HG03103 (cell line): ENCODE data around the gene DAPK2.
"Not testable (repeated sequence)": the region's sequence is repeated elsewhere in the genome, so short reads cannot be mapped to it uniquely, and the experiment has no call there.

Experiments
- ATAC-seq: cut with Tn5 transposase; IDR thresholded peaks from one replicate; pipeline ENCODE4 v1.9.1; 2021; ENCODE audit warnings: low read depth; ENCODE audit not compliant: unreplicated experiment

Gene DAPK2

DNA sequence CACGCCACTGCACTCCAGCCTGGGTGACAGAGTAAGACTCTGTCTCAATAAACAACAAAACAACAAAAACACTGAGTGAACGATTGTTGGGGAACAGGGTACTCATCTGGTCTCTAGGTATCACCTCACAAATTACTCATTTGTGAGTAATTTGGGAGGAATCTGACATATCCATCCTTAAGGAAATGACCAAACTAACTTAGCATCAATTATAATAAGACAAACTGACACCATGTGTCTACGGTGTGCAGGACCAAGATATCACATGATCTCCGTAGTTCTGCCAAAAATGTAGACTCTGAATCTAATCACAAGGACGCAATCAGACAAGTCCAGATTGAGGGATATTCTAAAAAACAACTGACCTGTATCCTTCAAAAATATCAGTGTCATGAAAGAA is 12.0 kb upstream of the DAPK2 start:
- no peak for ATAC-seq

DNA sequence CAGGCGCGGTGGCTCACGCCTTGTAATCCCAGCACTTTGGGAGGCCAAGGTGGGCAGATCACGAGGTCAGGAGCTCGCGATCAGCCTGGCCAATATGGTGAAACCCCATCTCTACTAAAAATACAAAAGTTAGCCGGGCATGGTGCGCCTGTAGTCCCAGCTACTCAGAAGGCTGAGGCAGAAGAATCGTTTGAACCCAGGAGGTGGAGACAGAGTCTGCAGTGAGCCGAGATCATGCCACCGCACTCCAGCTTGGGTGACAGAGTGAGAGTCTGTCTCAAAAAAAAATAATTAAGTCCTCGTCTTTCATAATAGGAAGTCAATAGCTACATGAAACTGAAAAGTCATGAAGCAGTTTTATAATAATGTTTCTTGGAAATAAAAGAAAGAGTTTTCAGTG is 7.4 kb upstream of the DAPK2 start:
- ATAC-seq, result not testable (repeated sequence)

DNA sequence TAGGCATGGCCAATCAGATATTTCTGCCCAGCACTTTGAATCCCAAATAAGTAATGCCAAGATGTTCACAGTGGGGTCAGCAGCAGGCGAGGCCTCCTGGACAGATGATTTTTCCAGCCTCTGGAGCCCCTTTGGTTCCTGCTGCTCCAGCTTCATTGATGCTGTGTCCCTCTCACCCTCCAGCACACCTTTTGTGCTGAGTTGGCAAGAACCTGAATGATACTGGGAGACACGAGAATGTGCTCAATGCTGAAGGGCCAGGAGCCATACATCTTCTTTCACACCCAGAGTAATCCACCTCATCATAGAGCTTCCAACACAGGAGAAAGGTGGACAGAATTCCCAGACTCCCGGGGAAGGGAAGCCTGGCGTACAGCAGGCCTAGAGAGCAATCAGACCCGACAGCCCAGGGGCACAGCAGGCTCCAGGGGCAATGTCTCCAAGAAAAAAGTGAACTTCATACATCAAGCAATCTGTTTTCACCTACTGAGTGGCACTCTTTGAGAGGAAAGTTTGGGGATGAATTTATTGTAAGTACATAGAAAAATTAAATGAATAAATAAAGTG is 6.7 kb upstream of the DAPK2 start:
- no peak for ATAC-seq

DNA sequence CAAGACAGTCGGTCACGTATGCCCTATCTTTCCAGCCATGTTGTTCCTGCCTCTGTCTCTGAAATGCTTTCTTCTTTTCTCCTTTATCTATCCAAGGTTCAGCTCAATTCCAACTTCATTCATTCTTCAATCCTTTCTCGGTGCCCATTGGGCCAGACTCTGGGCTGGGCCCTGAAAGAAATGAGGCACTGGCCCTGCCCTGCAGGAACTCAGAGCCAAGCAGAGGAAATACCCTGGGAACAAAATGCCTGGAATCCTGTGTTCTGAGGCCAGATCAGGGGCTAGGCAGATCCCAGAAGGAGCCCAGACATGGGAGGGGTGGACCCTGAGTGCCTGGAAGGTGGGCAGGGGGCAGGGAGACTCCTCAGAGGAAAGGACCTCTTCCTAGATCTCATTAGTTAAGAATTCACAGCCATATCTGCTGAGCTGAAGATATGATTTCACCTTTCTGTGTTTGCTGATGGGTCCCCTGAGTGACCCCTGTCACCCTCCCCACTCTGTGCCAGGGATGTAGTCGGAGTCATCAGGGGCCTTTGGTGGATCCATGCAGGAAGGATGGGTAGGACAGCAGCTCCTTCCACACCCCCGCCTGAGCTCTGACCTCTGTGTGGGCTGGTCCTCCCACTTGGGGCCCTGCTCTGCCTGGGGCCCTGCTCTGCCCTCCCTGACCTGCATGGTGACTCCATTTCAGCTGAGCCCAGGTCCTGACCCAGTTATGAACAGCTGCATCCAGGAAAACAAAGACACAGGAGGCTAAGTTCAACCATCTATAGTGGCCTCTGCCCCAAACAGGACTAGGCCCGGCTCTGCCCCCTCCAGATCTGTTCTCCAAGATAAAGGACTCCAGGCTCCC is 5.3 kb upstream of the DAPK2 start:
- no peak for ATAC-seq

DNA sequence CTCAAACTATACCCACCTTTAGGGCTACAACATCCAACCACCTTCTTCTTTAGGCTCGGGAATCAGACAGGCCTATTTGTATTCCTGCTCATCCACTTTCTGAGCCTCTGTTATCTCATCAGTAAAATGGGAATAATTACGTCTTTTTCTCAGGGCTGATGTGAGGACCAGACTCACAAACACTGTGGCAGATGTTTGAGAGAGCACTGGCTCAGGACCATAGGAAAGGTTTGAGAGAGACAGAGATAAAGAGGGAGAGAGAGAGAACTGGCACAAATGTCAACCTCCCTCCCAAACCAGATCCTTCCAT is 4.8 kb upstream of the DAPK2 start:
- ATAC-seq, result no peak

DNA sequence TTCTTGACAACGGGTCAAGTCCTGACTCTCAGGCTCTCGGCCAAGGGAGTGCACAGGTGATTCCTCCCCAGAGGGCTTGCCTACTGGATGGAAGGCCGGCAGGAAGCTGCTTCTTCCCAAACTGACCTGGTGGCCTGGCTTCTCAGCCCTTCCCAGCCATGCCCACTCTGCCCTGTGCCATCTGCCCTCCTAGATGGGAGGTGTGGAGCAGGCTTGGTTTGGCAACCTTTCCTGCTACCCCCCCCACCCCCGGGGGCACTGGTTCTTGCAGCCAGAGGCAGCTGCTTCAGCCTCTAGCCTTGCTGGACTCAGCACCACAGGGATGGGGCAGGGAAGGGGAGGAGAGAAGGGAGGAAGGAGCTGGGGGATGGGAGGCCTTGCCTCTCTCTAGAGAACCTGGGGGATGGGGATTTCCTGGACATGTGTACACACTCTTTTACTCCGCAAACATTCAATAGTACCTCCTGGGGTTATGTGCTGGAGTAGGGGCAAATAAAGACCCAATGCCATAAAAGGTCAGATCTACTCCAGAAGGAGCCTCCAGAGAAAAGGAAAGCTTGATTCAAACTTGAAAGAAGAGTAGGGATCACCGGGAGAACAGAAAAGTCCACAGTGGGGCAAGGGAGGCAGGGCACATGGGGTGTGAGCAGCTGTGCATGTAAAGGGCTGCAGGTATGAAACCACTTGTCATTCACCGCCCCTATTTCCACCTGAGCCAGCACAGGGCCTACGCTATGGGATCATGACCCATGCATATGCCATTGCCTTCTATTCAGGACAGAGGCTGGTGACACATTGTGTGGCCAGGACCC is 4.2 kb upstream of the DAPK2 start:
- no peak for ATAC-seq

DNA sequence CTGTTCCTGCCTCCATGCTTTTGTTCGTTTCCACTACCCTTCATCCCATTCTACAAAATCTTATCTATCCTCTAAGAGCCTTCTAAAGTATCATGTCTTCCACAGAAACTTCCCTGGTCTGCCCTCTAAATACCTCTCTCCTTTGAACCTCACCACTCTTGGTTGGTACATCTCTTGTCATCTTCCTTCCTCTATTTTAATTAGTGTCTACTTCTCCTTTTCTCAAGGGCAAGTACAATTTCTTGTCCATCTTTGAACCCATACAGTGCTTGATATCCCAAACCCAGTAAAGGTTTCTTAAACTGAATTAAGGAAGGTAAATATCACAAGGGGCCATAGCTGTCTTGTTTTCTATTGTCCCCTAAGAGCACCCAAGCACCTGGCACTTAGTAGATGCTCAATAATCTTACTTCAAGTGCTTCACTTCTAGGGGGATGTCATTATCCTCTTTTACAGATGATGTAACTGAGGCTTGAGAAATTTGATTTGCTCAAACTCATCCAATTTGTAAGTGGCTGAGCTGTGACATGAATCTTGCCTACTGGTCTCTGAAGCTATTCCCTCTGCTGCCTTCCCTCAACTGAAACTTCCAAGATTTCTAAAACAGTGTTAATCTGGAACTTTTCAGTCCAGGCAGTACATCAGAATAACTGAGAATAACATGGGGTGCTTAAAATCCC is 2.6 kb upstream of the DAPK2 start:
- ATAC-seq, result no peak

DNA sequence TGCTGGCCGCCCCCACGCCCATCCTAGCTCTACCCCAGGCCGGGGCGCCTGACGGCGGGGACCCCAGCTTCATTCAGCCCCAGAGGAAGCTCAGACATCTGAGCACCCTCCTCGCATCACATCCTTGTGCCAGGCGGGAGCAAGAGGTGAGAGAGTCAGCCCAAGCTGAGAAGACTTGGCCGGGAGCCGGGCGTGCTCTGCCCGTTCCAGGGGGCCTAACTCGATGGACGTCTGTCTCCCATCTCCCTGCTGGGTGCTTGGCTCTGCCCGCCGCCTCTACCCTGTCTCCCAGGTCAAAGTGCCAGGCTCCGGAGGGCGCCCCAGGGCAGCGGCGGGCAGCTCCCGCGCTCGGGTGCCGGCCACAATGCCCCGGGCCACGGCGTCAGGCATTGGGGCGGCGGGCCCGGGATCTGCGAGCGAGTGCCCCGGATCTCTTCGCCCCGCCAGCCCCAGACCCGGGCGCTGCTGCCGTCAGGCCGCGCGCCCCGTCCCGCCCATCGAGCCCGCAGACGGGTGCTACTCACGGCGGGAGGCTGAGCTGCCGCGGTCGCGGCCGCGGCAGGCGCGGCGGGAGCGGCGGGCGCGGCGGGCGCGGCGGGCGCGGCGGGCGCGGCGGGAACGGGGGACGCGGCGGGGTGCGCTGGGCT is 388 bp downstream of the DAPK2 start:
- no peak for ATAC-seq

DNA sequence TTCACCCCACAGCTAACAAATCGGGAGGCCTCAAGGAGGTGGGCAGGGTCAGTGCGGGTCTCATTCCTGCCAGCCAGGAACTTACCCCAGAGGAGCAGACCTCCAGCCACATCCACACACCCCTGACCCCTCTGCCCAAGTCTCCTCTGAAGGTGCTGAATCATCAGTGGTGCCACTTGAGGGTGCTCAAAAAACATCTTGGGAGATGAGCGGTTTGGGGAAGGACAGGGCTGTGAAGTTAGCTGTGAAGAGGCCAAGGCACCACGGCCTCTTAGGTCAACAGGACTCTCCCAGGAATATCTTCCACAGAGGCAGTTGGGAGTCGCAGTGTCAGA is 1.2 kb downstream of the DAPK2 start:
- ATAC-seq, result no peak

DNA sequence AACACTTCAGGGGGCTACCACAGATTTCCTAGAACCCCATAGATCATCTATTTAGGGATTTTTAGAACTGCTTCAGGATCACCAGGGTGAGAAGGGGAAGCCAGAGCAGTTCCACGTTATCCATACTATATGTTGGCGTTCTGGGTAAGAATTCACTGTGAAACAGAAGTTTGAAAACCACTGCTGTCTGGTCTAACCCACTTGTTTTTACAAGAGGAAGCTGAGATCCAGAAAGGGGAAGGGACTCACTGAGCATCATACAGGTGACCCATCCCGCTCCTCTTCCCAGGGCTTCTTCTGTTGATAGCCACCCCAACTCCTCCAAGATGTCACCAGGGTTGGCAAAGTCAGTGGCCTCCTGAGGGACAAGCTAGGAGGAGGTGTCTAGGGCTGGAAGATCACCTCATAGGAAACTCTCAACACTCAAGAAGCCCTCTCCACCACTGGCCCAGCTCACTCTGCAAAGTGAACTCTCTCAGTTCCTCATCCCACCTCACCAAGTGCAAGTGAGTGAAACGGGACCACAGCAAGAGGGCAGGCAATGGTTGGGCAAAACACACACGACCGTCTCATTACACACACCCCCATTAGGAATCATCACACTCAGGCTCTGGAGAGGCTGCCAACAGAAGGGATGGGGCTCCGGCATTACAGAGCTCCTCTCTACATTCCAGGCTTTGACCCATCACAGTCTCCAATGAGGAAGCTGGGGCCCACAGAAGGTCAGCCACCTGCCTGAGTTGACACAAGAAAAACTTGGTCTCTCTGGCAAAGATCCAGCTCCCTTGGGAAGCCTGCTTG is 1.8 kb downstream of the DAPK2 start:
- ATAC-seq, result peak; percentile 50

DNA sequence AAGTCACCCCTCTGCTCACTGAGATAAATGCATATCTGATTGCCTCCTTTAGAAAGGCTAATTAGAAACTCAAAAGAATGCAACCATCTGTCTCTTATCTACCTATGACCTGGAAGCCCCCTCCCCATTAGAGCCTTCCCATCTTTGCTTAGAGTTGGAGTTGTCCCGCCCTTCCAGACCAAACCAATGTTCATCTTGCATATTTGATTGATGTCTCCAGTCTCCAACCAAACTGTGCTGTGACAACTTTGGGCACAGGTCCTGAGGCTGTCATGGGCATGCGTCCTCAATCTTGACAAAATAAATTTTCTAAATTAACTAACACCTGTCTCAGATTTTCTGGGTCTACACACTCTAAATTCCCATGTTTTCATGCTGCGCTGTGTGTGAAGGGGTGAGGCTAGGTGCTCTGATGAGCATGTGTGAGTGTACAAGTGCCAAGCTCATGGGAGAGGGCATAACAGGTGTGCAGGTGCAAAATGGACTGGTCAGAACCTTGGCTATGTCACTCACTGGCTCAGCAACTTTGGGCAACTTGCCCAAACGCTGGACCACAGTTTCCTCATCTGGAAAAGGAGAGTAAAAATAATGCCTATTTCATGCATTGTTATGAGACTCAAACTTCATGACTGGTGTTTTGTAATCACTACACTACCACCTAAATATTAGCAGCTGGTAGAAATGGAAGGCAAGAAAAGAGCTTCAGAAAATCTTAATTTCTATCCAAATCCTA is 7.2 kb downstream of the DAPK2 start:
- ATAC-seq, result no peak

DNA sequence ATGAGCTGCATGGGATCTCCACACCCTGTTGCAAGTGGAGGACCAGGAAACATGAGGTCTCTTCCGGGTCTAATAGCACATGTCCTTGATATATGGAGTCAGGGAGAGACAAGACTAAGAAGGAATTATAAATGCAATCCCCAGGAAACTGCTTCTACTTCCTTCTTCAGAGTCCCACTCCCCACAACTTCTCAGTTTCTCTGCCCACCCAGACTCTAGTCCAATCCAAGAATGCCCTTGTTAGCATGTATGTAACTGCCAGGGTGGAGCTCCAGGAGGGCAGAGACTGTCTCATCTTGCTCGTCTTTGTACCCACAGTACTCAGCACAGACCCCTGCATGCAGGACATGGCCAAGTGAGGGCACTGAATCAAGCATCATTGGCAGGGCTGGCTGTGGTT is 8.3 kb downstream of the DAPK2 start:
- ATAC-seq, result no peak

DNA sequence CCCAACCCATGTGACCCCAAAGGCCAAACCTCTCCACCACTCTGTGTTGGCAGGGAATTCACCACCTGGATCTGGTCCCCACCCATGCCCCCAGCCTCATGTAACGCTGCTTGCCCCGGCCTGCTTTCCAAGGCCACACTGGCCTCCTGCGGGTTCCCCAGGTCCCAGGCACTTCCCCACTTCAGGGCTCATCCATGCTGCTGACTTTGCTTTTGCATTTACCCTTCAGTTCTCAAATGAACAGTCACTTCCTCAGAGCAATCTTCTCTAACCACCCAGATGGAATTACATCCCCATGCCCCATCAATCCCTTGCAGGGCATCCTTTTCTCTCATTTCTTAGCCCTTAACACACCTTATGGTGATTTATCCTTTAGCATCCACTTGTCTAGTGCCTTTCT is 9.2 kb downstream of the DAPK2 start:
- no peak for ATAC-seq

DNA sequence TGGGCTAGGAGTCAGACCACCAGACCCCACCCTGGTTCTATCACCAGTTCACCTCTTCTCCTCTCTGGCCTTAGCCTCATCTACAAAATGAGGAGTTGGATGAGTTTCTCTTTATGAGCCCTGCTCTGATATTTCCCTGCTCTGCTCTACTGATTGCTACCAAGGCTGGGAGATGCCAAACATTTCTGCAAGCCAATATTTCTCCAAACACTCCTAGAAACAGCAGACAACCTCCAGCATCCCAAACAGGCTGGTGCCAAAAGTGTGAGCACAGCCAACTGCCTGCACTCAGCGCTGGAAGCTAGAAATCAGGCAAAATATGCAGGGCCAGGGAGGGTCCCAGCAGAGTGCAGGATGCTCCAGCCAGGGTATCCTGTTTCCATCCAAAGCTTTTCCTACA is 10.8 kb downstream of the DAPK2 start:
- no peak for ATAC-seq

DNA sequence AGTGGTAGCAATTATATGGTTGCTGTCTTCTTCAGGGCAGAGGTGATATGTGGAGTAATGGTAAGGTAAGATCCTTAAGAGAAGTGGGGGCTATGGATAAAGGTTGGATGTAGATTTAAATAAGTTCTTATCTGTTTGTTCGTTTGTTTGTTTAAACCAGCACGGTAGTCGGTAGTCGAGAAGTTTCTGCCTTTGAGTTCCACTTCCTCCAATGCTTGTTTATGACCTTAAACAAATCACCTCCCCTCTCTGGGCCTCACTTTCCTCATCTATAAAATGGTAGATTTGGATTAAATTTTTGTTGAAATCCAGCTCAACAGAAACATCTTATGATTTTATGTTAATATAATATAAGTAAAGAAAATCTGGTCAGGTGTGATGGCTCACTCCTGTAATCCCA is 11.8 kb downstream of the DAPK2 start:
- no peak for ATAC-seq

DNA sequence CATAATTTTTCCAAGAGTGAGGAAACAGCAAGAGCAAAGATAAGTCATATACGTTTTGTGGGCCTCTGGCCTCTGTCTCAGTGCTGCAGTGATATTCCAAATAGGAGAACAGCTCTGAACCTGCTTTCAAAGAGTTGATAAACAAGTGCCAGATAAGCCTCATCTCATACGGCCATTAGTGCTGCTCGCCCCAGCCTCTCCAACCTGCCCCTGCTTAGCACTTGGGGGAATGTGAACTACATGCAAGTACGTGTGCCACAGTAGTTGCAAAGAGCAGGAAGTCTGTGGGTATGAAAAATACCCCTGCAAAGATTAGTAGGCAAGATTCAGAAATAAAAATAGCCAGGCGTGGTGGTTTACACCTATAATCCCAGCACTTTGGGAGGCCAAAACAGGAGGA is 14.0 kb downstream of the DAPK2 start:
- ATAC-seq, result no peak

DNA sequence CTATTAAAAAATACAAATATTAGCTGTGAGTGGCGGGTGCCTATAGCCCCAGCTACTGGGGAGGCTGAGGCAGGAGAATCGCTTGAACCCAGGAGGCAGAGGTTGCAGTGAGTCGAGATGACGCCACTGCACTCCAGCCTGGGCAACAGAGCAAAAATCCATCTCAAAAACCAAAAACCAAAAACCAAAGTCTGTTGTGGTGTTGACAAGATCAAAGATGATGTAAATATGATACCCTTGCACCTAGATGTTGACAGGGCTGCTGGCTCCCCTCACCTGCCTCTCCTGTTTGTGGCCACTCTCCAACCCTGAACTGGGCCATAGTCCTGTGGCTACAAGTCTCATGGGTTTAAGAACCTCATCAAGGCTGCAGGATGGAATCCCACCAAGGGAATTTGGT is 16.2 kb downstream of the DAPK2 start:
- no peak for ATAC-seq

DNA sequence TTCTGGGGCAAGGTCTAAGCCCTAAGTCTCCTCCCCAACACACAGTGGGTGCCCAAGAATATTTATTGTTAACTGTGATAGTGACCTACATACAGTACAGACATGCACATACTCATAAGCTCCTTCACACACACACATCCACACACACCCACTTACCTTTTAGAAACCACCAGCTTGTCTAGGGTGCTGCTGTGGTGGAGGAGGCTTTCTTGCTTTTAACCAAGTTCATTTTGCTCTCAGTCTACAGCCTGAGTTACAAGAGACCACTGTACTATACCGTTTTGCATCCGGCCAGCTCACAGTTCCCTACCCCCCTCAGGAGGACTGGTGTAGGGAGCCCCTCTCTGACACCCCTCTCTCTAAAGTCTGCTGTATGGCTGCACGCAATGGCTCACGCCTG is 16.7 kb downstream of the DAPK2 start:
- ATAC-seq, result no peak

DNA sequence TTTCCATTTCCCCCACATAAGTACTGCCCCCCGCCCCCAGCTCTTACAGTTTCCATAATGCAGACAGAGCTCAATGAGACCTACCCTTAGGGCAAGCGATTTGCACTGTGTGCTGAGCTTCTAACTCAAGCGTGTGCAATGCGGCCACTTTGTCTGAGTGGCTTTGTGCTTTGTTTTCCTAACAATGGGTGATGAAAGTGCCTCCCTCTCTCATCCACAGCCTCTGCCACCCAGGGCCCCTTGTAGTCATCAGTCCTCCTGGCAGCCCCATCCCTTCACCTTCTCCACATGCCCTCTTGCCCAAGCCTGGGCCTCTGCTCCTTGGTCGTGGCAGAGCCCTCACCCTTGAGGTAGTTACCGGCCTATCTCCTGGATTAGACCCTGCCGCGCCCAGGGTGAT is 17.2 kb downstream of the DAPK2 start:
- ATAC-seq, result no peak
